Activated CD4-positive, alpha-beta T cell treated with anti-CD3 and anti-CD28 coated beads for 36 hours (primary cell): ENCODE measurements around the gene ANKRD40. TPM values are rescaled to one million over a fixed set of nuclear protein-coding genes. Genes with fewer than 3 reads are reported as not detected.

Source experiments
- ATAC-seq: fragments of 200-7000 bp; cut with Tn5 transposase; one replicate; pipeline ENCODE4 v1.10.0; 2021; ENCODE audit warnings: mild to moderate bottlenecking, moderate library complexity
- CTCF ChIA-PET: fragments of 350-600 bp; sonication (Branson Sonifier 250); formaldehyde crosslinking; loops from one replicate; lab custom pipeline; 2021; ENCODE audit warnings: antibody characterized with exemption; lab: Charles Lee
- POLR2A ChIA-PET: fragments of 350-600 bp; sonication (Branson Sonifier 250); formaldehyde crosslinking; loops from one replicate; lab custom pipeline; 2021; ENCODE audit warnings: antibody characterized with exemption, inconsistent platforms; lab: Charles Lee
- DNase-seq: peaks from one replicate; pipeline ENCODE4 v3.0.0-alpha.2; 2020
- H3K27ac Mint-ChIP-seq: one replicate; pipeline ENCODE4 v1.8.0; 2021; ENCODE audit warnings: mixed read lengths
- H3K27me3 Mint-ChIP-seq: one replicate; pipeline ENCODE4 v1.8.0; 2021; ENCODE audit warnings: mixed read lengths
- H3K36me3 Mint-ChIP-seq: one replicate; pipeline ENCODE4 v1.8.0; 2021; ENCODE audit warnings: low read depth, mixed read lengths
- H3K4me1 Mint-ChIP-seq: one replicate; pipeline ENCODE4 v1.8.0; 2021; ENCODE audit warnings: mixed read lengths
- H3K4me3 Mint-ChIP-seq: one replicate; pipeline ENCODE4 v1.8.0; 2021; ENCODE audit warnings: mild to moderate bottlenecking, moderate library complexity, mixed read lengths
- H3K9me3 Mint-ChIP-seq: one replicate; pipeline ENCODE4 v1.8.0; 2021; ENCODE audit warnings: low read depth, mixed read lengths
- intact Hi-C, 2 experiments: fragments of 100-400 bp; cut with DNase I in 1 of 2; cut with micrococcal nuclease in 1 of 2; formaldehyde crosslinking; loops; one replicate each; pipeline versions ENCODE4 v1.14.2 to v1.15.1; 2022 to 2024; cut with DNase I, micrococcal nuclease
- total RNA-seq, 2 experiments: library from RNA; stranded (reverse); gene quantifications; one replicate each; pipeline ENCODE4 v1.2.3, GENCODE V29; 2021

ANKRD40 gene
- total RNA-seq, 2 experiments from 2014 or later = 28.0 to 29.8 TPM

- POLR2A ChIA-PET = no interaction called here
Observed at GRCh38 chr17:50677851-50678375, 29.8 kb downstream of the ANKRD40 start.

GRCh38 chr17:50676065-50676975 lies 31.4 kb downstream of the ANKRD40 start:
- ChIA-PET CTCF (no interaction called here), POLR2A (no interaction called here)
- no peaks in the 10 kb centered on the region for H3K36me3 Mint-ChIP-seq
- DNase-seq (no peak), ATAC-seq (no peak)
- no peak overlapping the region for H3K27ac Mint-ChIP-seq
- H3K9me3 Mint-ChIP-seq = no peaks in the 10 kb centered on the region
- peaks cover 8% of the 10 kb centered on the region for H3K27me3 Mint-ChIP-seq
- H3K4me1 Mint-ChIP-seq = peaks cover 3% of the 10 kb centered on the region
- intact Hi-C loops = no loop called here
- no peak overlapping the region for H3K4me3 Mint-ChIP-seq

More at GRCh38 chr17:50677851-50678375, 29.8 kb downstream of the ANKRD40 start:
- intact Hi-C loops = no loop called here
- Mint-ChIP-seq H3K27me3 (peaks cover 9% of the 10 kb centered on the region), H3K36me3 (no peaks in the 10 kb centered on the region), H3K9me3 (no peaks in the 10 kb centered on the region), H3K27ac (no peak overlapping the region), H3K4me3 (no peak overlapping the region), H3K4me1 (peaks cover 4% of the 10 kb centered on the region)
- ATAC-seq = no peak
- DNase-seq = no peak
- CTCF ChIA-PET = no interaction called here

GRCh38 chr17:50675627-50676026 lies 32.1 kb downstream of the ANKRD40 start:
- Mint-ChIP-seq H3K27me3 (peaks cover 6% of the 10 kb centered on the region), H3K4me3 (no peak overlapping the region), H3K4me1 (no peaks in the 10 kb centered on the region), H3K27ac (no peak overlapping the region), H3K36me3 (no peaks in the 10 kb centered on the region), H3K9me3 (no peaks in the 10 kb centered on the region)
- ATAC-seq (no peak), DNase-seq (no peak)
- intact Hi-C loops = no loop called here
- ChIA-PET CTCF (interaction anchor here (1.1 to 1.9 kb wide), 2 partner anchors 15 to 313 kb away, joined by 3 to 5 read pairs; no protein-coding TSS in a partner anchor), POLR2A (no interaction called here)

GRCh38 chr17:50675190-50675589 lies 32.5 kb downstream of the ANKRD40 start:
- H3K27ac Mint-ChIP-seq = no peak overlapping the region
- H3K27me3 Mint-ChIP-seq = peaks cover 6% of the 10 kb centered on the region
- intact Hi-C loops = no loop called here
- no peaks in the 10 kb centered on the region for H3K9me3 Mint-ChIP-seq
- ChIA-PET CTCF (interaction anchor here (0.6 to 1.9 kb wide), 3 partner anchors 15 to 824 kb away, joined by 3 to 5 read pairs (median 3); no protein-coding TSS in a partner anchor), POLR2A (no interaction called here)
- H3K4me3 Mint-ChIP-seq = no peak overlapping the region
- DNase-seq (no peak), ATAC-seq (no peak)
- no peaks in the 10 kb centered on the region for H3K4me1 Mint-ChIP-seq
- H3K36me3 Mint-ChIP-seq = no peaks in the 10 kb centered on the region

- DNase-seq (no peak), ATAC-seq (no peak)
- CTCF ChIA-PET = no interaction called here
- intact Hi-C loops = no loop called here
- H3K4me1 Mint-ChIP-seq = no peaks in the 10 kb centered on the region
- no peak overlapping the region for H3K27ac Mint-ChIP-seq
- H3K36me3 Mint-ChIP-seq = no peaks in the 10 kb centered on the region
- no peaks in the 10 kb centered on the region for H3K9me3 Mint-ChIP-seq
- H3K4me3 Mint-ChIP-seq = no peak overlapping the region
- POLR2A ChIA-PET = interaction anchor here (0.5 kb wide), 1 partner anchor 24 kb away, joined by 6 read pairs; no protein-coding TSS in a partner anchor
- peaks cover 3% of the 10 kb centered on the region for H3K27me3 Mint-ChIP-seq
Observed at GRCh38 chr17:50672831-50673551, 34.7 kb downstream of the ANKRD40 start.

GRCh38 chr17:50672071-50672470 lies 35.6 kb downstream of the ANKRD40 start:
- intact Hi-C loops = no loop called here
- DNase-seq (no peak), ATAC-seq (no peak)
- Mint-ChIP-seq H3K4me1 (no peaks in the 10 kb centered on the region), H3K4me3 (no peak overlapping the region), H3K36me3 (no peaks in the 10 kb centered on the region), H3K27ac (no peak overlapping the region), H3K9me3 (no peaks in the 10 kb centered on the region), H3K27me3 (peaks cover under 1% of the 10 kb centered on the region)
- ChIA-PET CTCF (no interaction called here), POLR2A (no interaction called here)

- H3K27me3 Mint-ChIP-seq = no peaks in the 10 kb centered on the region
- no peak overlapping the region for H3K4me3 Mint-ChIP-seq
- no peaks in the 10 kb centered on the region for H3K36me3 Mint-ChIP-seq
- ChIA-PET CTCF (interaction anchor here (0.7 to 1.6 kb wide), 4 partner anchors 31 to 499 kb away, joined by 3 to 5 read pairs (median 3); no protein-coding TSS in a partner anchor), POLR2A (interaction anchor here (0.6 kb wide), 1 partner anchor 46 kb away, joined by 7 read pairs; no protein-coding TSS in a partner anchor)
- DNase-seq (no peak), ATAC-seq (no peak)
- no peaks in the 10 kb centered on the region for H3K9me3 Mint-ChIP-seq
- intact Hi-C loops = no loop called here
- H3K4me1 Mint-ChIP-seq = no peaks in the 10 kb centered on the region
- H3K27ac Mint-ChIP-seq = no peak overlapping the region
Observed at GRCh38 chr17:50668838-50669581, 38.7 kb downstream of the ANKRD40 start.

- DNase-seq (no peak), ATAC-seq (no peak)
- H3K27me3 Mint-ChIP-seq = no peaks in the 10 kb centered on the region
- ChIA-PET POLR2A (no interaction called here), CTCF (interaction anchor here (0.7 kb wide), 1 partner anchor 499 kb away, joined by 3 read pairs; no protein-coding TSS in a partner anchor)
- H3K36me3 Mint-ChIP-seq = no peaks in the 10 kb centered on the region
- no peaks in the 10 kb centered on the region for H3K4me1 Mint-ChIP-seq
- H3K4me3 Mint-ChIP-seq = no peak overlapping the region
- no peaks in the 10 kb centered on the region for H3K9me3 Mint-ChIP-seq
- intact Hi-C loops = no loop called here
- H3K27ac Mint-ChIP-seq = no peak overlapping the region
Observed at GRCh38 chr17:50668025-50668837, 39.5 kb downstream of the ANKRD40 start.

GRCh38 chr17:50667259-50668024 lies 40.3 kb downstream of the ANKRD40 start:
- DNase-seq = no peak
- no peak for ATAC-seq
- H3K4me1 Mint-ChIP-seq = no peaks in the 10 kb centered on the region
- no peaks in the 10 kb centered on the region for H3K9me3 Mint-ChIP-seq
- H3K27ac Mint-ChIP-seq = no peak overlapping the region
- no peaks in the 10 kb centered on the region for H3K27me3 Mint-ChIP-seq
- H3K4me3 Mint-ChIP-seq = no peak overlapping the region
- no peaks in the 10 kb centered on the region for H3K36me3 Mint-ChIP-seq
- POLR2A ChIA-PET = no interaction called here
- intact Hi-C loops = no loop called here
- CTCF ChIA-PET = interaction anchor here (1.4 to 1.7 kb wide), 2 partner anchors 28 to 42 kb away, joined by 3 to 6 read pairs; no protein-coding TSS in a partner anchor

GRCh38 chr17:50666316-50666715 lies 41.4 kb downstream of the ANKRD40 start:
- Mint-ChIP-seq H3K27me3 (no peaks in the 10 kb centered on the region), H3K27ac (no peak overlapping the region), H3K4me3 (no peak overlapping the region), H3K36me3 (no peaks in the 10 kb centered on the region), H3K9me3 (no peaks in the 10 kb centered on the region), H3K4me1 (peaks cover 10% of the 10 kb centered on the region)
- intact Hi-C loops = no loop called here
- ChIA-PET CTCF (interaction anchor here (1.4 to 1.7 kb wide), 2 partner anchors 29 to 41 kb away, joined by 3 to 6 read pairs; no protein-coding TSS in a partner anchor), POLR2A (no interaction called here)
- no peak for ATAC-seq
- no peak for DNase-seq
